MM.1S (cell line): ENCODE results near the gene RERE.
A peak's percentile ranks its signal among the peaks of the same experiment; 100 is the strongest.
"Not testable (repeated sequence)": the region's sequence is repeated elsewhere in the genome, so short reads cannot be mapped to it uniquely, and the experiment has no call there.

Experiments
- DNase-seq: peaks from one replicate; pipeline ENCODE4 v3.0.0-alpha.2; 2015
- H2AFZ ChIP-seq: fragments of 300-600 bp; sonication (generic); 2 replicates; pipeline ENCODE4 v1.6.0; 2016; ENCODE audit warnings: antibody characterized with exemption, low read length
- H3F3A ChIP-seq: fragments of 300-600 bp; sonication (generic); 2 replicates; pipeline ENCODE4 v1.6.1; 2016; ENCODE audit warnings: mild to moderate bottlenecking, antibody characterized with exemption, low read length, moderate library complexity, mixed read lengths; ENCODE audit not compliant: insufficient read depth
- H3K27ac ChIP-seq: fragments of 300-600 bp; sonication (generic); 2 replicates; pipeline ENCODE4 v1.5.1; 2016; ENCODE audit warnings: mild to moderate bottlenecking, low read length
- H3K27me3 ChIP-seq: fragments of 300-600 bp; sonication (generic); replicated peaks from 2 replicates; pipeline ENCODE4 v1.6.0; 2016; ENCODE audit warnings: low read length; ENCODE audit not compliant: insufficient read depth
- H3K36me3 ChIP-seq: fragments of 300-600 bp; sonication (generic); replicated peaks from 2 replicates; pipeline ENCODE4 v1.6.1; 2016; ENCODE audit warnings: mild to moderate bottlenecking, low read length, mixed read lengths; ENCODE audit not compliant: insufficient read depth
- H3K4me1 ChIP-seq: fragments of 300-600 bp; sonication (generic); 2 replicates; pipeline ENCODE4 v1.6.1; 2016; ENCODE audit warnings: low read length, mixed read lengths
- H3K4me2 ChIP-seq: fragments of 300-600 bp; sonication (generic); 2 replicates; pipeline ENCODE4 v1.6.0; 2016; ENCODE audit warnings: low read depth, low read length
- H3K4me3 ChIP-seq: fragments of 300-600 bp; sonication (generic); 2 replicates; pipeline ENCODE4 v1.5.1; 2016; ENCODE audit warnings: low read length, mixed read lengths
- H3K79me2 ChIP-seq: fragments of 300-600 bp; sonication (generic); 2 replicates; pipeline ENCODE4 v1.6.1; 2016; ENCODE audit warnings: mixed run types, low read length, mixed read lengths
- H3K9ac ChIP-seq: fragments of 300-600 bp; sonication (generic); 2 replicates; pipeline ENCODE4 v1.6.1; 2016; ENCODE audit warnings: low read length, mixed read lengths
- H3K9me2 ChIP-seq: fragments of 300-600 bp; sonication (generic); replicated peaks from 2 replicates; pipeline ENCODE4 v1.6.1; 2016; ENCODE audit warnings: mild to moderate bottlenecking, low read length, mixed read lengths; ENCODE audit not compliant: insufficient read depth
- H3K9me3 ChIP-seq: fragments of 300-600 bp; sonication (generic); replicated peaks from 2 replicates; pipeline ENCODE4 v1.6.1; 2016; ENCODE audit warnings: mild to moderate bottlenecking, low read length, mixed read lengths; ENCODE audit not compliant: insufficient read depth
- H4K20me1 ChIP-seq: fragments of 300-600 bp; sonication (generic); 2 replicates; pipeline ENCODE4 v1.6.1; 2016; ENCODE audit warnings: mild to moderate bottlenecking, low read length, moderate library complexity, mixed read lengths; ENCODE audit not compliant: insufficient read depth
- CTCF ChIP-seq: fragments of 300-600 bp; sonication (generic); IDR thresholded peaks from 2 replicates; pipeline ENCODE4 v1.5.1; 2016; ENCODE audit warnings: antibody characterized with exemption, low read length, mixed read lengths
- EZH2 ChIP-seq: fragments of 300-600 bp; sonication (generic); optimal IDR thresholded peaks from 2 replicates; pipeline ENCODE3; 2017; ENCODE audit warnings: low read depth, mild to moderate bottlenecking, antibody characterized with exemption, low read length, mixed read lengths
- EZH2phosphoT487 ChIP-seq: fragments of 300-600 bp; sonication (generic); IDR thresholded peaks from 2 replicates; pipeline ENCODE4 v1.6.1; 2018; ENCODE audit warnings: antibody characterized with exemption, low read length

The RERE gene

GRCh38 chr1:8839990-8840389 is 22.6 kb upstream of the RERE start:
- H3K79me2 ChIP-seq: no peaks in the 10 kb centered on the region
- H2AFZ ChIP-seq: no peak overlapping the region
- H3K9me3 ChIP-seq: no peaks in the 10 kb centered on the region
- no peaks in the 10 kb centered on the region; the same call in 1 of the 2 replicates for H3K27me3 ChIP-seq
- no peaks in the 10 kb centered on the region for H3K36me3 ChIP-seq
- H3K4me2 ChIP-seq: no peak overlapping the region
- no peaks in the 10 kb centered on the region for H3K9me2 ChIP-seq
- H3K27ac ChIP-seq: no peak overlapping the region
- TF ChIP-seq EZH2phosphoT487 (no peak), CTCF (no peak), EZH2 (no peak)
- no peak overlapping the region for H3K9ac ChIP-seq
- no peak for DNase-seq
- no peaks in the 10 kb centered on the region for H4K20me1 ChIP-seq
- H3K4me1 ChIP-seq: no peaks in the 10 kb centered on the region
- no peak overlapping the region for H3K4me3 ChIP-seq
- no peaks in the 10 kb centered on the region for H3F3A ChIP-seq

GRCh38 chr1:8835941-8836643 is 18.7 kb upstream of the RERE start:
- TF ChIP-seq EZH2 (no peak), CTCF (no peak), EZH2phosphoT487 (no peak)
- H3K4me1 ChIP-seq: no peaks in the 10 kb centered on the region
- no peaks in the 10 kb centered on the region for H3K36me3 ChIP-seq
- 0 out of 2 replicates have a peak, but pooled peaks cover 2% of the 10 kb centered on the region for H3F3A ChIP-seq
- no peak overlapping the region for H3K4me3 ChIP-seq
- H3K27me3 ChIP-seq: no peaks in the 10 kb centered on the region
- H3K4me2 ChIP-seq: no peak overlapping the region
- H3K9me3 ChIP-seq: no peaks in the 10 kb centered on the region
- H3K79me2 ChIP-seq: no peaks in the 10 kb centered on the region
- no peak for DNase-seq
- H3K27ac ChIP-seq: no peak overlapping the region
- no peak overlapping the region for H3K9ac ChIP-seq
- H4K20me1 ChIP-seq: no peaks in the 10 kb centered on the region
- H2AFZ ChIP-seq: no peak overlapping the region
- no peaks in the 10 kb centered on the region for H3K9me2 ChIP-seq

- H3F3A ChIP-seq: peaks cover 8% of the 10 kb centered on the region; the same call in 1 of the 2 replicates
- no peaks in the 10 kb centered on the region for H3K79me2 ChIP-seq
- no peak for DNase-seq
- H4K20me1 ChIP-seq: no peaks in the 10 kb centered on the region
- H2AFZ ChIP-seq: no peak overlapping the region
- no peaks in the 10 kb centered on the region for H3K36me3 ChIP-seq
- TF ChIP-seq CTCF: 0 out of 2 replicates have a peak, but pooled peaks have one; percentile 10
- TF ChIP-seq EZH2phosphoT487: no peak
- TF ChIP-seq EZH2: no peak
- no peaks in the 10 kb centered on the region for H3K9me2 ChIP-seq
- H3K4me2 ChIP-seq: no peak overlapping the region
- no peaks in the 10 kb centered on the region for H3K9me3 ChIP-seq
- H3K27me3 ChIP-seq: no peaks in the 10 kb centered on the region; the same call in 1 of the 2 replicates
- no peak overlapping the region for H3K9ac ChIP-seq
- H3K4me1 ChIP-seq: 0 out of 2 replicates have a peak, but pooled peaks cover 3% of the 10 kb centered on the region
- no peak overlapping the region for H3K27ac ChIP-seq
- no peak overlapping the region for H3K4me3 ChIP-seq
These were observed 13.9 kb upstream of the RERE start for GRCh38 chr1:8831340-8831739.

- not testable (repeated sequence) for H3K9me2 ChIP-seq, H3K79me2 ChIP-seq, H3K4me1 ChIP-seq, H3K4me2 ChIP-seq, H3K27me3 ChIP-seq, DNase-seq, H3K4me3 ChIP-seq, H3K27ac ChIP-seq, H3K36me3 ChIP-seq, H2AFZ ChIP-seq, H3K9me3 ChIP-seq, H3K9ac ChIP-seq, H3F3A ChIP-seq, H4K20me1 ChIP-seq
These were observed 13.3 kb upstream of the RERE start for GRCh38 chr1:8830732-8831131.
